CD4-positive, alpha-beta T cell treated with Interleukin-6 at 100 ng/mL for 8 hours (primary cell): ENCODE data around the gene STX2.

ENCODE experiments used
- DNase-seq: peaks from one replicate; pipeline ENCODE4 v3.0.0-alpha.2; 2020; ENCODE audit warnings: mixed read lengths, low spot score

STX2 gene

GRCh38 chr12:130831246-130831645 lies 7.8 kb downstream of the STX2 start:
- no peak for DNase-seq

GRCh38 chr12:130830246-130830551 lies 8.9 kb downstream of the STX2 start:
- no peak for DNase-seq

GRCh38 chr12:130829391-130830245 lies 9.4 kb downstream of the STX2 start:
- DNase-seq, result no peak

GRCh38 chr12:130828895-130829294 lies 10.2 kb downstream of the STX2 start:
- no peak for DNase-seq

GRCh38 chr12:130827432-130827831 lies 11.6 kb downstream of the STX2 start:
- no peak for DNase-seq

- DNase-seq, result peak; percentile 57
Observed at GRCh38 chr12:130826151-130826801, 12.8 kb downstream of the STX2 start.

GRCh38 chr12:130825771-130826150 lies 13.3 kb downstream of the STX2 start:
- DNase-seq, result no peak

GRCh38 chr12:130819681-130820080 lies 19.4 kb downstream of the STX2 start:
- DNase-seq, result no peak

GRCh38 chr12:130818635-130819576 lies 20.1 kb downstream of the STX2 start:
- peak; percentile 67 for DNase-seq

GRCh38 chr12:130818272-130818634 lies 20.8 kb downstream of the STX2 start:
- no peak for DNase-seq

GRCh38 chr12:130817804-130818203 lies 21.2 kb downstream of the STX2 start:
- DNase-seq, result no peak

GRCh38 chr12:130816097-130816496 lies 23.0 kb downstream of the STX2 start:
- DNase-seq, result no peak

GRCh38 chr12:130815028-130815741 lies 23.9 kb downstream of the STX2 start:
- no peak for DNase-seq

GRCh38 chr12:130813949-130814348 lies 25.1 kb downstream of the STX2 start:
- DNase-seq, result no peak

- no peak for DNase-seq
Observed at GRCh38 chr12:130813436-130813835, 25.6 kb downstream of the STX2 start.

GRCh38 chr12:130809791-130810190 lies 29.3 kb downstream of the STX2 start:
- no peak for DNase-seq

GRCh38 chr12:130807309-130807708 lies 31.7 kb downstream of the STX2 start:
- no peak for DNase-seq

GRCh38 chr12:130806574-130806973 lies 32.5 kb downstream of the STX2 start:
- DNase-seq, result no peak

- no peak for DNase-seq
Observed at GRCh38 chr12:130805635-130806034, 33.4 kb downstream of the STX2 start.

- no peak for DNase-seq
Observed at GRCh38 chr12:130804216-130804615, 34.8 kb downstream of the STX2 start.

- no peak for DNase-seq
Observed at GRCh38 chr12:130803702-130804101, 35.3 kb downstream of the STX2 start.

GRCh38 chr12:130800312-130800711 lies 38.7 kb downstream of the STX2 start:
- no peak for DNase-seq
